HG03060 (cell line): ENCODE results near the gene GNAT3.

ENCODE experiments used
- ATAC-seq: cut with Tn5 transposase; IDR thresholded peaks from one replicate; pipeline ENCODE4 v1.9.1; 2021; ENCODE audit warnings: low read depth, moderate number of reproducible peaks; ENCODE audit not compliant: unreplicated experiment

The GNAT3 gene

GRCh38 chr7:80428161-80429054, 83.5 kb downstream of the GNAT3 start:
- no peak for ATAC-seq

GRCh38 chr7:80427218-80427617, 84.6 kb downstream of the GNAT3 start:
- no peak for ATAC-seq

- no peak for ATAC-seq
Observed at GRCh38 chr7:80420876-80421275, 91.0 kb downstream of the GNAT3 start.

GRCh38 chr7:80417211-80417793, 94.6 kb downstream of the GNAT3 start:
- ATAC-seq: no peak

- no peak for ATAC-seq
Observed at GRCh38 chr7:80415522-80415921, 96.3 kb downstream of the GNAT3 start.

- ATAC-seq: no peak
Observed at GRCh38 chr7:80415114-80415513, 96.8 kb downstream of the GNAT3 start.

GRCh38 chr7:80414331-80414730, 97.5 kb downstream of the GNAT3 start:
- no peak for ATAC-seq

- ATAC-seq: no peak
Observed at GRCh38 chr7:80413383-80413945, 98.4 kb downstream of the GNAT3 start.

- ATAC-seq: no peak
Observed at GRCh38 chr7:80412842-80413241, 99.0 kb downstream of the GNAT3 start.

- no peak for ATAC-seq
Observed at GRCh38 chr7:80411621-80412020, 100.2 kb downstream of the GNAT3 start.

- ATAC-seq: no peak
Observed at GRCh38 chr7:80410081-80410480, 101.8 kb downstream of the GNAT3 start.
